HFF-Myc (cell line): ENCODE data around the gene MICALL1.

Source experiments
- DNase-seq: peaks from one replicate; pipeline ENCODE4 v3.0.0-alpha.2; 2011; ENCODE audit warnings: low read depth; ENCODE audit errors: extremely low read depth
- H3K4me3 ChIP-seq: replicated peaks from 2 replicates; pipeline ENCODE4 v1.5.1; 2011; ENCODE audit warnings: low read depth, mild to moderate bottlenecking, control low read depth, low read length
- CTCF ChIP-seq: IDR thresholded peaks from 2 replicates; pipeline ENCODE4 v1.5.1; 2012; ENCODE audit warnings: mild to moderate bottlenecking, low read depth, low read length, control low read depth; ENCODE audit errors: missing control alignments

Gene MICALL1

DNA sequence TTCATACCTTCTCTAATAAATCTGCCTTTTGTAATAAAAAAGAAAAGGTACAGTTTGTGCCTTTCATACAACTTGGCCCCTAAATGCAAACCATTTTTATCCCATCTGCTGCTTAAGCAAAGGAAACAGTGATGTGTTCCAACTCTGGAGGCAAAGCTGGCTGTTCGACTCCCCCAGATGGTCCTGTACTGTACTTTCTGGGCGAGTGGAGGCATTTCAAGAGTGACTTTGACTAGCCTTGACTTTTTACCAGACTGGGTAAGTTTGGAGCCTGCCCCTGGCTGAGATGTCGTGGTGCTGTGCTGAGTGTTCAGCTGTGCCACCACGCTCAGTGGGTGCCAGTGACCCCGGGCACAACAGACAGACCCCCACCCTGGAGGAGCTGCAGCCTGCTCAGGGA, 10.2 kb downstream of the MICALL1 start:
- TF ChIP-seq CTCF, result no peak
- DNase-seq, result no peak
- H3K4me3 ChIP-seq, result no peak overlapping the region

- no peak overlapping the region for H3K4me3 ChIP-seq
- DNase-seq, result no peak
- TF ChIP-seq CTCF, result no peak
Observed at GRCh38 chr22:37917874-37918548, 11.9 kb downstream of the MICALL1 start.

- TF ChIP-seq CTCF, result no peak
- no peak overlapping the region for H3K4me3 ChIP-seq
- no peak for DNase-seq
Observed at GRCh38 chr22:37918580-37919270, 12.6 kb downstream of the MICALL1 start.

DNA sequence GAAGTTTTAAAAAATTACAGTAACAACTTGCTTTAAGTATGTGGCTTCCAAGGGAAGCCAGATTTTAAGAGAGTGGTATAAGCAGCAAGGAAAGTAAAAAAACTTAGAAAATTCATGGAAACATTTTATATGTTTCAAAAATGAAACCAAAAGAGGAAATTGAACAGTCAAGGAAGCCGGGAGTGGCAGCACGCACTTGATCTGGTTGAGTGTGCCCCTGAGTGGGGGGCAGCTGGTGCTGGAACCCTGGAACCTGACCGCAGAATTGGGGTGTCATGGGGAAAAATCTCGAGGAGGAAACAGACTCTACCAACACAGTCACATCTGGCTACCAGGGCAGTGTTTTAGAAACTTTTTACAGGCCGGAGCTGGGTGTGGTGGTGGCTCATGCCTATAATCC, 14.0 kb downstream of the MICALL1 start:
- H3K4me3 ChIP-seq, result no peak overlapping the region
- no peak for TF ChIP-seq CTCF
- DNase-seq, result no peak

GRCh38 chr22:37922191-37922590, 16.1 kb downstream of the MICALL1 start:
- TF ChIP-seq CTCF, result no peak
- H3K4me3 ChIP-seq, result no peak overlapping the region
- DNase-seq, result no peak

- DNase-seq, result no peak
- no peak overlapping the region for H3K4me3 ChIP-seq
- TF ChIP-seq CTCF, result no peak
Observed at GRCh38 chr22:37923927-37924326, 17.8 kb downstream of the MICALL1 start.
